ENCODE measurements around the gene TOR1AIP1. TPM values are rescaled to one million over a fixed set of nuclear protein-coding genes. Genes with fewer than 3 reads are reported as not detected.

Gene TOR1AIP1
- total RNA-seq, 1 experiment from 2014 or later = 36.6 TPM

Other genes with a start within 250 kb of the TOR1AIP1 start
- not detected in 2 replicates for gene FAM163A, start 139.0 kb upstream of the TOR1AIP1 start, total RNA-seq (2014; rRNA removed; shearing (Covaris generic))
- gene TOR1AIP2, start 4.5 kb upstream of the TOR1AIP1 start, total RNA-seq (2014; rRNA removed; shearing (Covaris generic)) = 124 and 168 TPM in 2 replicates
- gene CEP350, start 72.5 kb downstream of the TOR1AIP1 start, total RNA-seq (2014; rRNA removed; shearing (Covaris generic)) = 16.5 and 23.4 TPM in 2 replicates

Data from HT1080 (cell line).